ENCODE results near the gene BRMS1.

BRMS1 gene

DNA sequence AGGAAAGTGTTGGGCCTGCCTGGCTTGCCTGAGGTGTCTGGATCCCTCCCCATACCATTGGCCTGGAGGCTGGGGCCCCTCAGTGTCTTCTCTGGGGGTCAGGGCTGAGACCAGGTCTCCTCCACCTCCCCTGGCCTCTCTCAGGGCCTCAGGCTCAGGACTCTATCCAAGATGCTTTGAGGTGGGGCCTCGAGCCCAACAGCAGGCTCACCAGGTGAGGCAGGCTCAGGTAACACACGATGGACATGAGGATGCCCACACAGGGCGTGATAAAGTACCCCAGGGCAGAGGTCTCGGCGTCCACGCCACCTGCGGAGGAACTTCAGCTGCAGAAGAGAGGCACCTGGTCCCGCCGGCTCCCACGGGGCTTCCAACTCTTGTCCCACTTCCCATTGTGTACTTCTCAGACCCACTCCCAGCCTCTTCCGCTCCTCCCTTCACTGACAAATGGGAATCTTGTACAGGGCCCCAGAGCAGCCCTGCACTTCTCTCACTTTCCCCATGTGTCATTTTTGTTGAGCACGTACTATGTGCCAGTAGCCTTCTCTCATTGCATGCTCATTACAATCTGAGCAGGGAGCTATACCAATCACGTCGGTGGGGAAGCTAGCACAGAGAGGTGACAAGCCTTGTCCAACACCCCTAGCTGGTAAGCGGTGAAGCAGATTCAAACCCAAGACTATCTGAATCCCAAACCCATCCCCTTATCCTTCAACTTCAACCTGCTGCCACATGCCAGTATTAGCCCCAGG, 22.8 kb upstream of the BRMS1 start:
- Histone ChIP-seq H3K36me3 (ENCODE audit: control insufficient read depth in 1 of 2, insufficient read depth in 2 of 2, low read depth in 1 of 2, low read length in 2 of 2) (peaks cover 0 to 46% of the 10 kb centered on the region in 2 experiments), H3K27ac (ENCODE audit: low read length, poor library complexity, severe bottlenecking) (no peak overlapping the region), H3K18ac (ENCODE audit: low read depth in 1 of 2, low read length in 2 of 2) (no peak overlapping the region), H2AK5ac (ENCODE audit: low read length, severe bottlenecking) (no peak overlapping the region), H2BK5ac (ENCODE audit: low read depth, low read length, poor library complexity, severe bottlenecking) (no peak overlapping the region), H2AFZ (ENCODE audit: low read depth, low read length) (no peak overlapping the region), H2BK120ac (ENCODE audit: low read depth, low read length) (no peak overlapping the region), H3K9ac (ENCODE audit: low read length) (no peak overlapping the region), H2BK12ac (ENCODE audit: low read length in 2 of 2) (no peak overlapping the region), H3K27me3 (ENCODE audit: control insufficient read depth in 1 of 2, insufficient read depth in 1 of 2, low read length in 2 of 2) (peaks cover 0 to 16% of the 10 kb centered on the region in 2 experiments), H3K4me3 (ENCODE audit: insufficient read depth in 1 of 2, low read depth in 1 of 2, low read length in 2 of 2) (no peak overlapping the region), H3K4me2 (ENCODE audit: low read length, poor library complexity, severe bottlenecking) (no peak overlapping the region), H2BK15ac (ENCODE audit: low read depth, poor library complexity, severe bottlenecking) (no peak overlapping the region), H4K91ac (ENCODE audit: low read length) (no peak overlapping the region), H3K23ac (ENCODE audit: low read length in 2 of 2) (no peak overlapping the region), H3K9me3 (ENCODE audit: control insufficient read depth, low read length) (no peaks in the 10 kb centered on the region), H3K14ac (ENCODE audit: low read length in 2 of 2) (no peak overlapping the region), H3K4me1 (ENCODE audit: control insufficient read depth, insufficient read depth, low read depth, low read length) (peaks cover 30% of the 10 kb centered on the region), H3K79me1 (replicated peaks; ENCODE audit: low read length, poor library complexity, severe bottlenecking) (peaks cover 5% of the 10 kb centered on the region), H3K4ac (ENCODE audit: low read depth in 1 of 2, low read length in 2 of 2) (no peak overlapping the region), H4K8ac (ENCODE audit: low read length) (no peak overlapping the region)
- 96% methylated on average over 15 of the region's 15 CpGs for WGBS
- DNase-seq, result no peak

- Histone ChIP-seq H3K9me3 (ENCODE audit: control insufficient read depth, low read length) (no peaks in the 10 kb centered on the region), H2AFZ (ENCODE audit: low read depth, low read length) (no peak overlapping the region), H2BK12ac (ENCODE audit: low read length in 2 of 2) (no peak overlapping the region), H3K27ac (ENCODE audit: low read length, poor library complexity, severe bottlenecking) (no peak overlapping the region), H2BK120ac (ENCODE audit: low read depth, low read length) (no peak overlapping the region), H3K14ac (ENCODE audit: low read length in 2 of 2) (no peak overlapping the region), H4K8ac (ENCODE audit: low read length) (no peak overlapping the region), H3K79me1 (replicated peaks; ENCODE audit: low read length, poor library complexity, severe bottlenecking) (peaks cover 5% of the 10 kb centered on the region), H2BK5ac (ENCODE audit: low read depth, low read length, poor library complexity, severe bottlenecking) (no peak overlapping the region), H3K27me3 (ENCODE audit: control insufficient read depth in 1 of 2, insufficient read depth in 1 of 2, low read length in 2 of 2) (peaks cover 0 to 9% of the 10 kb centered on the region in 2 experiments), H4K91ac (ENCODE audit: low read length) (no peak overlapping the region), H3K4me2 (ENCODE audit: low read length, poor library complexity, severe bottlenecking) (no peak overlapping the region), H3K4ac (ENCODE audit: low read depth in 1 of 2, low read length in 2 of 2) (no peak overlapping the region), H3K18ac (ENCODE audit: low read depth in 1 of 2, low read length in 2 of 2) (no peak overlapping the region), H3K36me3 (ENCODE audit: control insufficient read depth in 1 of 2, insufficient read depth in 2 of 2, low read depth in 1 of 2, low read length in 2 of 2) (peaks cover 0 to 53% of the 10 kb centered on the region in 2 experiments), H2BK15ac (ENCODE audit: low read depth, poor library complexity, severe bottlenecking) (no peak overlapping the region), H3K4me1 (ENCODE audit: control insufficient read depth, insufficient read depth, low read depth, low read length) (peaks cover 26% of the 10 kb centered on the region), H3K23ac (ENCODE audit: low read length in 2 of 2) (no peak overlapping the region), H3K9ac (ENCODE audit: low read length) (no peak overlapping the region), H3K4me3 (ENCODE audit: insufficient read depth in 1 of 2, low read depth in 1 of 2, low read length in 2 of 2) (no peak overlapping the region), H2AK5ac (ENCODE audit: low read length, severe bottlenecking) (no peak overlapping the region)
- DNase-seq, result no peak
- WGBS, result 96% methylated on average over 8 of the region's 8 CpGs
Observed at GRCh38 chr11:66366844-66367477, 22.1 kb upstream of the BRMS1 start.

GRCh38 chr11:66365711-66366619, 21.1 kb upstream of the BRMS1 start:
- Histone ChIP-seq H2AK5ac (ENCODE audit: low read length, severe bottlenecking) (no peak overlapping the region), H3K4me3 (ENCODE audit: insufficient read depth in 1 of 2, low read depth in 1 of 2, low read length in 2 of 2) (no peak overlapping the region), H2BK120ac (ENCODE audit: low read depth, low read length) (no peak overlapping the region), H3K4me2 (ENCODE audit: low read length, poor library complexity, severe bottlenecking) (no peak overlapping the region), H2BK15ac (ENCODE audit: low read depth, poor library complexity, severe bottlenecking) (no peak overlapping the region), H2BK5ac (ENCODE audit: low read depth, low read length, poor library complexity, severe bottlenecking) (no peak overlapping the region), H3K23ac (ENCODE audit: low read length in 2 of 2) (no peak overlapping the region), H3K36me3 (ENCODE audit: control insufficient read depth in 1 of 2, insufficient read depth in 2 of 2, low read depth in 1 of 2, low read length in 2 of 2) (peaks cover 0 to 59% of the 10 kb centered on the region in 2 experiments), H3K14ac (ENCODE audit: low read length in 2 of 2) (no peak overlapping the region), H4K91ac (ENCODE audit: low read length) (no peak overlapping the region), H3K4ac (ENCODE audit: low read depth in 1 of 2, low read length in 2 of 2) (no peak overlapping the region), H3K27ac (ENCODE audit: low read length, poor library complexity, severe bottlenecking) (no peak overlapping the region), H3K9me3 (ENCODE audit: control insufficient read depth, low read length) (no peaks in the 10 kb centered on the region), H3K4me1 (ENCODE audit: control insufficient read depth, insufficient read depth, low read depth, low read length) (peaks cover 20% of the 10 kb centered on the region), H2AFZ (ENCODE audit: low read depth, low read length) (no peak overlapping the region), H4K8ac (ENCODE audit: low read length) (peak overlapping the region; percentile 32), H3K9ac (ENCODE audit: low read length) (no peak overlapping the region), H3K18ac (ENCODE audit: low read depth in 1 of 2, low read length in 2 of 2) (no peak overlapping the region), H3K27me3 (ENCODE audit: control insufficient read depth in 1 of 2, insufficient read depth in 1 of 2, low read length in 2 of 2) (peaks cover 0 to 9% of the 10 kb centered on the region in 2 experiments), H2BK12ac (ENCODE audit: low read length in 2 of 2) (no peak overlapping the region), H3K79me1 (replicated peaks; ENCODE audit: low read length, poor library complexity, severe bottlenecking) (peaks cover 5% of the 10 kb centered on the region)
- DNase-seq, result no peak
- 88% methylated on average over 13 of the region's 14 CpGs for WGBS

DNA sequence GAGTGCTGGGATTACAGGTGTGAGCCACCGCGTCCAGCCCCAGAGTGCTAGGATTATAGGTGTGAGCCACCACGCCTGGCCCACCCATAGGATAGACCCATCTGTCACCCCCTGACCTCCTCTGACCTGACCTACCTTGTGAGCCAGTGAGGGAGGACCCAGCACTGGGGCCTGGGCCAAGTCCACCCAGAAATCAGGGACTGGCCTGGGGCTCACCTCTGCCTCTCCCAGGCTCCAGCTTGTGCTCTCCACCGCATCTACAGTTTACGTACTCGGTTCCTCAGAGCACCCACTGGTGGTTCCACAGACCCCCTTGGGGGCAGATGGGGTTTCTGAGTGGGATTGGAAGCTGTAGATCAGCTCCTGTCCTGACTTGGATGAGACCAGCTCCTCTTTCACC, 20.3 kb upstream of the BRMS1 start:
- H3K14ac ChIP-seq (ENCODE audit: low read length in 2 of 2), result no peak overlapping the region
- no peak overlapping the region for H3K4ac ChIP-seq (ENCODE audit: low read depth in 1 of 2, low read length in 2 of 2)
- no peak overlapping the region for H2BK5ac ChIP-seq (ENCODE audit: low read depth, low read length, poor library complexity, severe bottlenecking)
- peaks cover 5% of the 10 kb centered on the region for H3K79me1 ChIP-seq (replicated peaks; ENCODE audit: low read length, poor library complexity, severe bottlenecking)
- H2AK5ac ChIP-seq (ENCODE audit: low read length, severe bottlenecking), result no peak overlapping the region
- no peaks in the 10 kb centered on the region for H3K9me3 ChIP-seq (ENCODE audit: control insufficient read depth, low read length)
- no peak overlapping the region for H3K4me3 ChIP-seq (ENCODE audit: insufficient read depth in 1 of 2, low read depth in 1 of 2, low read length in 2 of 2)
- H3K23ac ChIP-seq (ENCODE audit: low read length in 2 of 2), result no peak overlapping the region
- H3K4me1 ChIP-seq (ENCODE audit: control insufficient read depth, insufficient read depth, low read depth, low read length), result peaks cover 15% of the 10 kb centered on the region
- H3K4me2 ChIP-seq (ENCODE audit: low read length, poor library complexity, severe bottlenecking), result no peak overlapping the region
- H3K27me3 ChIP-seq (ENCODE audit: control insufficient read depth in 1 of 2, insufficient read depth in 1 of 2, low read length in 2 of 2), result peaks cover 0 to 9% of the 10 kb centered on the region in 2 experiments
- no peak overlapping the region for H3K9ac ChIP-seq (ENCODE audit: low read length)
- H4K8ac ChIP-seq (ENCODE audit: low read length), result no peak overlapping the region
- H4K91ac ChIP-seq (ENCODE audit: low read length), result no peak overlapping the region
- no peak for DNase-seq
- H2AFZ ChIP-seq (ENCODE audit: low read depth, low read length), result no peak overlapping the region
- H3K36me3 ChIP-seq (ENCODE audit: control insufficient read depth in 1 of 2, insufficient read depth in 2 of 2, low read depth in 1 of 2, low read length in 2 of 2), result peaks cover 0 to 59% of the 10 kb centered on the region in 2 experiments
- no peak overlapping the region for H2BK120ac ChIP-seq (ENCODE audit: low read depth, low read length)
- no peak overlapping the region for H3K18ac ChIP-seq (ENCODE audit: low read depth in 1 of 2, low read length in 2 of 2)
- H3K27ac ChIP-seq (ENCODE audit: low read length, poor library complexity, severe bottlenecking), result no peak overlapping the region
- 98% methylated on average over 6 of the region's 6 CpGs for WGBS
- no peak overlapping the region for H2BK12ac ChIP-seq (ENCODE audit: low read length in 2 of 2)
- no peak overlapping the region for H2BK15ac ChIP-seq (ENCODE audit: low read depth, poor library complexity, severe bottlenecking)
